Activated CD4-positive, alpha-beta T cell treated with anti-CD3 and anti-CD28 coated beads, Interleukin-2, amount 50 U/mL, for 16 hours (primary cell): ENCODE results near the gene MBD4.
"Not testable (repeated sequence)": the region's sequence is repeated elsewhere in the genome, so short reads cannot be mapped to it uniquely, and the experiment has no call there.

Experiments used
- DNase-seq: peaks from one replicate; pipeline ENCODE4 v3.0.0-alpha.2; 2020

MBD4 gene

DNA sequence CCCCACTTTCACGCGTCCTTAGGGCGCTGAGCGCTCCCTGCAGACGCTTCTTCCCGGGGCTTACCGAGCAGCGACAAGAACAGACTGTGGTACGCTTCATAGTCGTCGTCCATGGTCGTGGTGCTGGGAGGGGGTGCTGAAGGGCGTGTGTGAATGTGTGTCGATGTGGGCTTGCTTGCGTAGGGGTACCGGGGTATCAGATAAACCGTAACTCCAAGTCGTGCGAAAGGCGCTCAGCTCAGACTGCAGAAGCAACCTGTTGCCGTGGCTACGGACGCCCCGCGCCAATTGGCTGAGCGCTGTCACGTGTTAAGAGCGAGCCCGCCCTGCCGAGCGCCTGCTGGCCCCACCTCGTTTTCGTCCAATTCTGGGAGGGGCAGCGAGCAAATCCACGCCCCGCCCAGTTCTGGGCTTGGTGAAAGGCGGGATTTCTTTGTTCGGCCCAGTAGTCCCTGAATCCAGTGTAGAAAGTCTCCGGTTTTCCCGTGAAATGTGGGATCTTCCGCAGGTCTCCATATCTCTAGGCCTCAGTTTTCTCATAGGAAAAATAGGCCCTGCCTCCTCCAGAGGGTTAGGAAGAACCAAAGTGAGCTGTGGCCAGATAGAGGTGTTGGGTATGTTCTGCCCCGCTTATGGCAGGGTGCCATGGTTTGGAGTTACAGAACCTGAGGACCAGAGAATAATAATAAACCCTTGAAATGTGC lies 11.2 kb downstream of the MBD4 start, which contains the start of gene EFCAB12:
Gene EFCAB12, minus strand, starts transcription at position 261 of the 704 bp plus-strand sequence. Its CDS starts 148 bp downstream, at position 113.
- peak; percentile 89 for DNase-seq

GRCh38 chr3:129428007-129428375 lies 11.8 kb downstream of the MBD4 start:
- no peak for DNase-seq

GRCh38 chr3:129425619-129426018 lies 14.1 kb downstream of the MBD4 start:
- no peak for DNase-seq

DNA sequence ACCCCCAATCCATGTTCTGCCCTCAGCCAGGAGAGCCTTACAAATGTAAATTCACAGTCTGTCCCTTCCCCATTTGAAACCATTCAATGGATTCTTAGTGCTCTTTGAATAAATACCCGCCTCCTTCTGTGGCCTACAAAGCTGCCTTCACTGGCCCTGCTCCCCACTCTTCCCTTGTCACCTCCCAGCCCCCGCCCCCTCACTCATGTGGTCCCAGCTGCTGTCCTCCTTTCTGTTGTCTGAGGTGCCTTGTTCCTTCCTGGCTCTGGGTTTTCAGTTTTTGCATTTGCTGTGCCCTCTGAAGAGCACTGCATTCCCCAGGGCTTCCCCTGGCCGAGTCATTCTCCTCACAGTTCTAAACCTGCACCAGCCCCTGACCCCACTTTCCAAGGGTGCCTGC lies 14.5 kb downstream of the MBD4 start:
- DNase-seq = no peak

DNA sequence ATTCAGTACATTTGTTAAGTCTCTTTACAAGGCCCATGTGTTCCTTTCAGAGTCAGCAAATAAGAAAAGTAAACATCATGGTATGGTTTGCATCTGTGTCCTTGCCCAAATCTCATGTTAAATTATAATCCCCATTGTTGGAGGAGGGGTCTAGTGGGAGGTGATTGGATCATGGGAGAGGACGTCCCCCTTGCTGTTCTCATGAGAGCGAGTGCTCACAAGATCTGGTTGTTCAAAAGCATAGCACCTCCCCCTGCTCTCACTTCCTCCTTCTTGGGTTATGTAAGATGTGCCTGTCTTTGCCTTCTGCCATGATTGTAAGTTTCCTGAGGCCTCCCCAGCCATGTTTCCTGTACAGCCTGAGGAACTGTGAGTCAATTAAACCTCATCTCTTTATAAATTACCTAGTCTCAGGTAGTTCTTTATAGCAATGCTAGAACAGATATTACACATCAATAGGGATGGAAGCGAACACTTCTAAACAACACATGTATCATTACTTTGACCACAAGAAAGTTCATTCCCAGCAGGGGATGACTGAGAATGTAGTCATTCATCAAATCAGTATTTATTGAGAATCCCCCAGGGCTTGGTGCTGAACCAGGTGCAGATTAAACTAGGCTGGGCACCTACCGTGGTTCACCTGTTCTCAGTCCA lies 15.4 kb downstream of the MBD4 start:
- no peak for DNase-seq

GRCh38 chr3:129422897-129423296 lies 16.9 kb downstream of the MBD4 start:
- no peak for DNase-seq

GRCh38 chr3:129421988-129422745 lies 17.6 kb downstream of the MBD4 start:
- no peak for DNase-seq

DNA sequence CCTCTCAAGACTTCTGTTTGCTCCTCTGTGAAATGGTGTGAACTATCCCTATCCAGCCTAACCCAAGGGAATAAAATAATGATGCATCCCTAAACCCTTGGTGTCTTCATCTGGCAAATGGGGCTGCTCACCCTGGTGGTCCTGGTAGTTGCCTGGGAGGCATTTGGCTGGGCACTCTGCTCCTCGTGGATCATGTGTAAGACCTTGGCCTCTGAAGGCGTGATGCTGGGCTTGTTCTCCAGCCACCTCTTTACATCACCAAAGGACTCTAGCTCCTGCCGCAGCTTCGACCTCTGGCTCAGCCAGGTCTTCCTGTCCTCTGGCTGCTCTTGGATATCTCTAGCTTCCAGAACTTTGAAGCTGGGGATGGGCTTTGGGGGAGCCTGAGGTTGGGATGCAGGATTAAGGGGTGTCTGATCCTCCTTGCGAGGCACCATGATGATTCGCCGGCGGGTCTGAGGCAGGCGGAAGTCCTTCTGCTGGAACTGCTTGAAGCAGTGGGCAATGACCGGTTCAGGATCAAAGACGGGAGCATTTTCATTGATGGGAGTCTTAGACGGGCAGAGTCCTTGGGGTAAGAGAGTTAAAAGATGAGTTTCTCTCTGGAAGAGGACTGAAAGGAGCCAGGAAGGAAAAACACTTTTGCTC lies 18.4 kb downstream of the MBD4 start:
- no peak for DNase-seq

GRCh38 chr3:129419476-129419875 lies 20.3 kb downstream of the MBD4 start:
- no peak for DNase-seq

- DNase-seq = no peak
These were observed 21.4 kb downstream of the MBD4 start for GRCh38 chr3:129418041-129418973.

- DNase-seq = no peak
These were observed 22.4 kb downstream of the MBD4 start for GRCh38 chr3:129417326-129417725.

DNA sequence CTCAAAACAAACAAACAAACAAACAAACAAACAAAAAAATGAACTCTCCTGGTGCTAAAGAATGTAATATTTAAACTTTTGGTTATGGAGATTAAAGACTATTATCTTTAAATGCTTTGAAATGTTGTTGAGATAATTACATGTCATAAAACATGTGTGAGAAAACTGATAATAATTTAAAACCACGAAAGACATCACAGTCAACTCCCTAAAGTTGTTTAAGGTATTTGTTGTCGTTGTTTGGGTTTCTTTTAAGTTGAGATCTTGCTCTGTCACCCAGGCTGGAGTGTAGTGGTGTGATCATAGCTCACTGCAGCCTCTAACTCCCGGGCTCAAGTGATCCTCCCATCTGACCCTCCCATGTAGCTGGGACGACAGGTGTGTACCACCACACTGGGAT lies 23.3 kb downstream of the MBD4 start:
- DNase-seq = no peak

GRCh38 chr3:129415830-129416229 lies 23.9 kb downstream of the MBD4 start:
- no peak for DNase-seq

- no peak for DNase-seq
These were observed 24.4 kb downstream of the MBD4 start for GRCh38 chr3:129415378-129415777.

- no peak for DNase-seq
These were observed 25.9 kb downstream of the MBD4 start for GRCh38 chr3:129413687-129414506.

- not testable (repeated sequence) for DNase-seq
These were observed 26.5 kb downstream of the MBD4 start for GRCh38 chr3:129413238-129413637.

- DNase-seq = no peak
These were observed 27.1 kb downstream of the MBD4 start for GRCh38 chr3:129412542-129413198.

DNA sequence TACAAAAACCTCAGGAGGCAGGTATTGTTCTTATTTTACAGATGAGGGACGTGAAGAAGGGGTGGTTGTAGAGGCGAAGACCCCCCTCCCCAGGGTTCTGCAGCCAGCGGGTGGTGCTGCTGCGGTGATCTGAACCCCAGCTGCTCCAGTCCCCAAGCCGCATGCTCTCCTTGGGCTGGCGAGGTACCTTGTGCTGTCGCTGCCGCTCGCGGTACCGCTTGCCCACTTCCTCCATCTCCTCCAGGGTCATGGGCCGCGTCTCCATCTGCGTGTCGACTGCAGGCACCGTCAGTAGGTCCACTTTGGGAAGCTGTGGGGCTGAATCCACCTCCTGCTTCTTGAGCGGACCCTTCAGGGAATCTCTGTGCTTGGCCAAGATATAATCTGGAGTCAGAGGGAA lies 28.8 kb downstream of the MBD4 start:
- DNase-seq = no peak

GRCh38 chr3:129409541-129409940 lies 30.2 kb downstream of the MBD4 start:
- DNase-seq = no peak

DNA sequence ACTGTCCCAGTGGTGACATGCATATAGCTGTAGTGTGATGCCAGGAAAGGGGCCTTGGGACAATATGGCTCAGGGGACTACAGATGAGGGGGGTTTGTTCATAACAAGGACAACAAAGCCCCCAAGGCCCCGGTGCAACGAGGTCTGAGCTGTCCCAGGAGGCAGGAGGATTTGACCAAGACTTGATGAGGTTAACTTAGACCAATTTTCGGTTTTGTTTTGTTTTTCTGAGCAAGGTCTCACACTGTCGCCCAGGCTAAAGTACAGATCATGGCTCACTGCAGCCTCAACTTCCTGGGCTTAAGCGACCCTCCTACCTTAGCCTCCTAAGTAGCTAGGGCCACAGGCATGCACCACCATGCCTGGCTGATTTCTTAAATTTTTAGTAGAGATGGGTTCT lies 35.1 kb downstream of the MBD4 start:
- DNase-seq = no peak

DNA sequence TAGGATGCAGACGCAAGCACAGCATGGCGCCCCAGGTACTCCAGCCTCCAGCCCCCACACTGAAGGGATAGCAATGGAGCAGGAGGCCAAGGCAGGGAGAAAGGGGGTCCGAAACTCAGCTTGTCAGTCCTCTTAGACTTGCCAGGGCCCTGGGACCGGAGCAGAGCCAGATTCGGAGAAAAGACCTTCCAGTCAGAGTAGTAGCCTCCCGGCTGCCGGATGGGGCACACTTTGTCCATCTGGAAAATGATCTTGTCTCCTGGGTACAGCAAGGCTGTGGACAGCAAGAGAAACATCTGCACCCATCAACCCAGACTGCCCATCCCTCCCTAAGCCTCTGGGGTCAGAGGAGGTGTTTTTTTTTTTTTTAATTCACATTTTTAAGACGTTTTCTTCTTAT lies 35.6 kb downstream of the MBD4 start:
- no peak for DNase-seq
